Measurements from ENCODE around the gene C3orf22. TPM values are rescaled to one million over a fixed set of nuclear protein-coding genes. Genes with fewer than 3 reads are reported as not detected.

The C3orf22 gene
- polyA plus RNA-seq, 1 donor: 0.10 TPM

- DNase-seq: no peak
Observed at GRCh38 chr3:126527455-126528211, 31.1 kb downstream of the C3orf22 start.

- DNase-seq: no peak
Observed at GRCh38 chr3:126527006-126527405, 31.7 kb downstream of the C3orf22 start.

- no peak for DNase-seq
Observed at GRCh38 chr3:126526668-126527005, 32.1 kb downstream of the C3orf22 start.

- no peak for DNase-seq
Observed at GRCh38 chr3:126525853-126526667, 32.7 kb downstream of the C3orf22 start.

- DNase-seq: no peak
Observed at GRCh38 chr3:126525091-126525852, 33.5 kb downstream of the C3orf22 start.

- peak; percentile 25 for DNase-seq
Observed at GRCh38 chr3:126524429-126524988, 34.2 kb downstream of the C3orf22 start.

GRCh38 chr3:126523745-126524428 is 34.8 kb downstream of the C3orf22 start, which contains the start of gene CHST13:
TSS of gene CHST13 (plus strand) at chr3:126524155. CDS start at chr3:126524333, 178 bp downstream.
- DNase-seq: peak; percentile 49

GRCh38 chr3:126522363-126522788 is 36.4 kb downstream of the C3orf22 start:
- DNase-seq: peak; percentile 40

GRCh38 chr3:126521122-126521891 is 37.4 kb downstream of the C3orf22 start:
- DNase-seq: no peak

GRCh38 chr3:126519506-126520455 is 39.0 kb downstream of the C3orf22 start:
- no peak for DNase-seq

GRCh38 chr3:126518779-126519177 is 40.0 kb downstream of the C3orf22 start:
- DNase-seq: no peak

- no peak for DNase-seq
Observed at GRCh38 chr3:126517986-126518778, 40.5 kb downstream of the C3orf22 start.

- no peak for DNase-seq
Observed at GRCh38 chr3:126517291-126517951, 41.3 kb downstream of the C3orf22 start, which contains the start of gene UROC1. TSS of gene UROC1 (minus strand) at chr3:126517773. CDS start at chr3:126517719, 54 bp downstream.

- no peak for DNase-seq
Observed at GRCh38 chr3:126516936-126517290, 41.8 kb downstream of the C3orf22 start.

- no peak for DNase-seq
Observed at GRCh38 chr3:126516152-126516935, 42.4 kb downstream of the C3orf22 start.

- DNase-seq: no peak
Observed at GRCh38 chr3:126515066-126515706, 43.5 kb downstream of the C3orf22 start.

- DNase-seq: no peak
Observed at GRCh38 chr3:126514161-126514560, 44.6 kb downstream of the C3orf22 start.

Measured in left kidney (tissue), 2 donors.